ENCODE measurements around the gene CUX1.

CUX1 gene

GRCh38 chr7:101893341-101894082 is 76.1 kb downstream of the CUX1 start:
- no peak for DNase-seq (ENCODE audit: low spot score)

GRCh38 chr7:101896316-101896715 is 78.9 kb downstream of the CUX1 start:
- no peak for DNase-seq (ENCODE audit: low spot score)

GRCh38 chr7:101896941-101897340 is 79.5 kb downstream of the CUX1 start:
- DNase-seq (ENCODE audit: low spot score), result no peak

- DNase-seq (ENCODE audit: low spot score), result no peak
These were observed 80.7 kb downstream of the CUX1 start for GRCh38 chr7:101898106-101898505.

GRCh38 chr7:101899616-101900015 is 82.2 kb downstream of the CUX1 start:
- no peak for DNase-seq (ENCODE audit: low spot score)

GRCh38 chr7:101900103-101900502 is 82.7 kb downstream of the CUX1 start:
- no peak for DNase-seq (ENCODE audit: low spot score)

- no peak for DNase-seq (ENCODE audit: low spot score)
These were observed 84.5 kb downstream of the CUX1 start for GRCh38 chr7:101901661-101902491.

- DNase-seq (ENCODE audit: low spot score), result no peak
These were observed 85.5 kb downstream of the CUX1 start for GRCh38 chr7:101902680-101903514.

GRCh38 chr7:101903515-101903868 is 86.1 kb downstream of the CUX1 start:
- no peak for DNase-seq (ENCODE audit: low spot score)

GRCh38 chr7:101904019-101904418 is 86.6 kb downstream of the CUX1 start:
- no peak for DNase-seq (ENCODE audit: low spot score)

GRCh38 chr7:101905203-101905865 is 87.9 kb downstream of the CUX1 start:
- DNase-seq (ENCODE audit: low spot score), result no peak

GRCh38 chr7:101906291-101907240 is 89.1 kb downstream of the CUX1 start:
- no peak for DNase-seq (ENCODE audit: low spot score)

- no peak for DNase-seq (ENCODE audit: low spot score)
These were observed 93.8 kb downstream of the CUX1 start for GRCh38 chr7:101910991-101911799.

- DNase-seq (ENCODE audit: low spot score), result peak; percentile 58
These were observed 94.6 kb downstream of the CUX1 start for GRCh38 chr7:101911800-101912715.

- no peak for DNase-seq (ENCODE audit: low spot score)
These were observed 95.3 kb downstream of the CUX1 start for GRCh38 chr7:101912716-101913110.

- no peak for DNase-seq (ENCODE audit: low spot score)
These were observed 95.9 kb downstream of the CUX1 start for GRCh38 chr7:101913247-101913721.

- DNase-seq (ENCODE audit: low spot score), result no peak
These were observed 96.4 kb downstream of the CUX1 start for GRCh38 chr7:101913851-101914250.

GRCh38 chr7:101915000-101915399 is 97.6 kb downstream of the CUX1 start:
- no peak for DNase-seq (ENCODE audit: low spot score)

All from HuH-7.5 (cell line).